ENCODE results near the gene DROSHA. TPM values are rescaled to one million over a fixed set of nuclear protein-coding genes. Genes with fewer than 3 reads are reported as not detected.
A peak's percentile ranks its signal among the peaks of the same experiment; 100 is the strongest.

DROSHA gene
- total RNA-seq, 6 experiments from 2014 or later: 67.5 to 77.0 (median 69.6) TPM

DNA sequence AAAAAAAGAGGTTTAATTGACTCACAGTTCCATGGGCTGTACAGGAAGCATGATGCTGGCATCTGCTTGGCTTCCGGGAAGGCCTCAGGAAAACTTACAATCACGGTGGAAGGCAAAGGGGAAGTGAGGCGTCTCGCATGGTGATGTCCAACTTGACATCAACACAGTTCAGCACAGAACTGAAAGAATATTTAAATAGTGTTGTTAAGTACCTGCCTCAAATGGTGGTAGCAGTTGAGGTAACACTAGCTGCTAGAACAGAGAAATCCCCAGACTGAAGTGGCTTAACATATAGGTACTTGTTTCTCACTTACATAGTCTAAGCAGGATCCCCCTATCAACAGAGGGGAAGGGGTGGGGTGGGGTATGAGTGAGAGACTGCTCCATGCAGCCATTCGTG lies 141.6 kb downstream of the DROSHA start:
- DNase-seq: no peak
- H3K4me1 Mint-ChIP-seq (ENCODE audit: low read depth): peaks cover 9% of the 10 kb centered on the region; the same call in 1 of the 2 replicates
- no peaks in the 10 kb centered on the region; the same call in 1 of the 2 replicates for H3K27me3 Mint-ChIP-seq (ENCODE audit: insufficient read depth)
- H3K27ac Mint-ChIP-seq: no peak overlapping the region
- no peak overlapping the region for H3K4me3 Mint-ChIP-seq
- peaks cover 19% of the 10 kb centered on the region for H3K36me3 Mint-ChIP-seq (ENCODE audit: low read depth)
- peaks cover 14% of the 10 kb centered on the region for H3K9me3 Mint-ChIP-seq
- TF ChIP-seq, protein P1, sequence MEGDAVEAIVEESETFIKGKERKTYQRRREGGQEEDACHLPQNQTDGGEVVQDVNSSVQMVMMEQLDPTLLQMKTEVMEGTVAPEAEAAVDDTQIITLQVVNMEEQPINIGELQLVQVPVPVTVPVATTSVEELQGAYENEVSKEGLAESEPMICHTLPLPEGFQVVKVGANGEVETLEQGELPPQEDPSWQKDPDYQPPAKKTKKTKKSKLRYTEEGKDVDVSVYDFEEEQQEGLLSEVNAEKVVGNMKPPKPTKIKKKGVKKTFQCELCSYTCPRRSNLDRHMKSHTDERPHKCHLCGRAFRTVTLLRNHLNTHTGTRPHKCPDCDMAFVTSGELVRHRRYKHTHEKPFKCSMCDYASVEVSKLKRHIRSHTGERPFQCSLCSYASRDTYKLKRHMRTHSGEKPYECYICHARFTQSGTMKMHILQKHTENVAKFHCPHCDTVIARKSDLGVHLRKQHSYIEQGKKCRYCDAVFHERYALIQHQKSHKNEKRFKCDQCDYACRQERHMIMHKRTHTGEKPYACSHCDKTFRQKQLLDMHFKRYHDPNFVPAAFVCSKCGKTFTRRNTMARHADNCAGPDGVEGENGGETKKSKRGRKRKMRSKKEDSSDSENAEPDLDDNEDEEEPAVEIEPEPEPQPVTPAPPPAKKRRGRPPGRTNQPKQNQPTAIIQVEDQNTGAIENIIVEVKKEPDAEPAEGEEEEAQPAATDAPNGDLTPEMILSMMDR (IDR thresholded peaks at IDR 0.05): no peak

DNA sequence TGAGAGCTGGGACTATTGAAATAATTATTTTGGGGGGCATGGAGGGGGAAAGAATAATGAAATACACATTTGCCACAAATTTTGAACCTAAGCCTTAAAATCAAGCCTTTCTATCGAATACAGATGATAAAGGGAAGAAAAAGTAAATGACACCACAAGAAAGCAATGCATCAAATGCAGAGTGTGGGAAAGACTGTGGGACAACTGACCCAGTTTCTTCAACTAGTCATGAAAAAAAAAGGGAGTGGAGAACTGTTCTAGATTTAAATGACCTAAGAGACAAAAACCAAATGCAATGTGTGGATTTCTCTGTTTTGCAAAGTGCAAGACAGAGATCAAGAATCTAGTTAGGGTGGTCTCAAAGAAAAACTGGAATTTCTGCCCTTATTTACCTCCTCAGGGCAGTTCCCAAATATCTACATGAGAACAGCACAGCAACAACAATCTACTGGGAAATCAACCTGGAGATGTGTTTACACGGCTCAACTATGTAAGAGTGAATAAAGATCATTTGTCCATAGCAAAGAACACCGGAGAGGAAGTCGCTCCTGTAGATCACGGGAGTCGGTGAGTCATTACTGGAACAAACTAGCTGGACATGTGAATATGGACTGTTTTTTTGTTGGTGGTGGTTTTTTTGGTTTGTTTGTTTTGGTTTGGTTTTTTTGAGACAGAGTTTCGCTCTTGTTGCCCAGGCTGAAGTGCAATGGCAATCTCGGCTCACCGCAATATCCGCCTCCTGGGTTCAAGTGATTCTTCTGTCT lies 145.9 kb downstream of the DROSHA start:
- H3K27me3 Mint-ChIP-seq (ENCODE audit: insufficient read depth): no peaks in the 10 kb centered on the region; the same call in 1 of the 2 replicates
- H3K27ac Mint-ChIP-seq: no peak overlapping the region
- H3K4me1 Mint-ChIP-seq (ENCODE audit: low read depth): peaks cover 33% of the 10 kb centered on the region
- H3K36me3 Mint-ChIP-seq (ENCODE audit: low read depth): peaks cover 24% of the 10 kb centered on the region
- peaks cover 14% of the 10 kb centered on the region for H3K9me3 Mint-ChIP-seq
- TF ChIP-seq, protein P1 (IDR thresholded peaks at IDR 0.05): no peak
- DNase-seq: no peak
- H3K4me3 Mint-ChIP-seq: no peak overlapping the region

DNA sequence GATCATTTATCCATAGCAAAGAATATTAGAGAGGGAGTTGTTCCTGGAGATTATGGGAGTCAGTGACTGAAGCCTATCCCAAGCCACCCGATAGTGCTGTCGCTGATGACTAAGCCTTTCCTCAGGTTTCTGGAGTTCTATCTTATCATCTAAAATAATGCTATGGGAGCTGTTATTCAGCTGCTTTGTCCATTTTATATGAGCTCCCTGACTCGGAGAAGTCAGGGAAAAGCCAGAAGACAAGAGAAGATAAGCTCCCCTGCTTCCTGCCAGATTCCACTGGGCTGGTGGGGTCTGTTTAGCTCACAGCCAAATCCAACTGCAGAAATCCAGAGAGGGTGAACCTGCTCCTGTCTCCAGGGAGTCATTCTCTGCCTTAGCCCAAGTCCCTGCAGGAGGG lies 148.2 kb downstream of the DROSHA start:
- Mint-ChIP-seq H3K27ac (no peak overlapping the region), H3K4me1 (ENCODE audit: low read depth) (peaks cover 47% of the 10 kb centered on the region), H3K27me3 (ENCODE audit: insufficient read depth) (no peaks in the 10 kb centered on the region; the same call in none of the 2 replicates), H3K4me3 (no peak overlapping the region), H3K9me3 (peaks cover 10% of the 10 kb centered on the region), H3K36me3 (ENCODE audit: low read depth) (peaks cover 14% of the 10 kb centered on the region)
- DNase-seq: no peak
- TF ChIP-seq, protein P1 (IDR thresholded peaks at IDR 0.05): no peak

DNA sequence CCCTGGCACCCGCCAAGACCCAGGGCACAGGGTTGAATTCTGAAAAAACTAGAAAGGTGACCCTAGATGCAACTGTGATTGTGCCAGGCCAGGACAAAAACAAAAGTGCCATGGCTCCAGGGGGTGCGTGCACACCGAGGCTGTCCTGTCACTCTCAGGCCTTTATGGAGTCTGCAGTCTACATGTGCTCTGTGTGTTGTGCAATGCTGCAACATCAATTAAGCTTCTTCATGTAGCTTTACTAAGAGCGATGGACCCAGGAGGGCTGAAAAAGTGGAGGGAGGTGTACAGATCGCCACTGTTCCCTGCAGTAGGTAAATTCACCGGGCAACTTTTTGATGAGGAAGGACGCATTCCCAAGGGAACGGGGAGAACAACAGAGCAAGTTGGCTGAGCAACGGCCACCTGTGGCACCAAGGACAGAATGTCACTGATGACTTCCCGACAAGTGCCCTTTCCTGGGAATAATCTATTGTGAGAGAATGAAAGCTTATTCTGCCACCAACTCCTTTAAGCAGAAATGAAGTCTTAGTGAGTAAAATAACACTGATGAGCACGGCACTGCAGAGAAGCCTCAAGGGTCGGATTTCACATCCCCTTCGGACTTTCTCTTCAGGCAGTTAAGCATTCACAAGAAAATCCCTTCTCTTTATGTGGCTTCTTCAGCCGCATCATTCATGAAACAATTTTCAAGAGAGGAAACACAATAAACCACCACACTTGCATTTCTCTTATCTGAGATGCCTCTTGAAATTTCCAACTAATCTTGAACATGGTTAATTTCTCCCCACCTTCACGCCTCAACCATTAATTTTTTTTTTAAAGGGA lies 149.6 kb downstream of the DROSHA start:
- Mint-ChIP-seq H3K4me3 (no peak overlapping the region), H3K4me1 (ENCODE audit: low read depth) (peaks cover 61% of the 10 kb centered on the region), H3K9me3 (no peaks in the 10 kb centered on the region), H3K27ac (peak overlapping the region; percentile 17; the same call in 1 of the 2 replicates), H3K36me3 (ENCODE audit: low read depth) (peaks cover 5% of the 10 kb centered on the region; the same call in 1 of the 2 replicates), H3K27me3 (ENCODE audit: insufficient read depth) (no peaks in the 10 kb centered on the region; the same call in none of the 2 replicates)
- TF ChIP-seq, protein P1 (IDR thresholded peaks at IDR 0.05): no peak
- no peak for DNase-seq

DNA sequence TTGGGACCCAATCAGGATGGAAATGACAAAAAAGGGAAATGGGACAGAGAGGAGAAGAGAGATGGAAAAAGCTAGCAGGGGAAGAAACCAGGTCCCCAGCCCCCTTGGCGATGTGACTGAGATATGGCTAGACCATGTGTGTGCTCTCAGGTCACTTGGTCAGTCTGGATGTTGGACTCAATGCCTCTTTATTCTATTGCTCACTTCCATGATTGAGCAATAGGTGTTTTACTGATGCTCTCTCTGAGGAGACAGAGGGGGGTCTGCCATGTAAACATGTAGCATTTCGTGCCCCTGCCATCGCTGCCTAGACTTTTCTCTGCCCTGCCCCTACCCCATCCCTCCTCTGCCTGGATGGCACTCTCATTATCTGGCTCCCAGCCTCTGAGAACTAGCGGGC lies 150.6 kb downstream of the DROSHA start:
- H3K4me3 Mint-ChIP-seq: no peak overlapping the region
- no peak overlapping the region for H3K27ac Mint-ChIP-seq
- peaks cover 61% of the 10 kb centered on the region for H3K4me1 Mint-ChIP-seq (ENCODE audit: low read depth)
- TF ChIP-seq, protein P1 (IDR thresholded peaks at IDR 0.05): no peak
- no peak for DNase-seq
- no peaks in the 10 kb centered on the region; the same call in 1 of the 2 replicates for H3K27me3 Mint-ChIP-seq (ENCODE audit: insufficient read depth)
- H3K9me3 Mint-ChIP-seq: no peaks in the 10 kb centered on the region
- peaks cover 5% of the 10 kb centered on the region; the same call in 1 of the 2 replicates for H3K36me3 Mint-ChIP-seq (ENCODE audit: low read depth)
